Stimulated activated CD4-positive, alpha-beta T cell treated with anti-CD3 and anti-CD28 coated beads, Interleukin-12 subunit alpha, Interleukin-12 subunit beta, amount 100 ng/mL, for 48 hours (primary cell): Measurements from ENCODE around the gene PAM.
"Not testable (repeated sequence)": the region's sequence is repeated elsewhere in the genome, so short reads cannot be mapped to it uniquely, and the experiment has no call there.

Experiments used
- DNase-seq, 3 donors: peaks; one replicate each; pipeline ENCODE4 v3.0.0-alpha.2; 2020; ENCODE audit warnings: low read depth in 2 of 3, low spot score in 1 of 3

PAM gene

GRCh38 chr5:102891175-102891574, 136.1 kb downstream of the PAM start:
- no peak for DNase-seq

GRCh38 chr5:102893942-102894341, 138.8 kb downstream of the PAM start:
- DNase-seq, result no peak

GRCh38 chr5:102895234-102895633, 140.1 kb downstream of the PAM start:
- DNase-seq, result no peak

- DNase-seq, result no peak
Observed at GRCh38 chr5:102895976-102896375, 140.9 kb downstream of the PAM start.

- DNase-seq, result no peak
Observed at GRCh38 chr5:102901424-102902134, 146.5 kb downstream of the PAM start.

GRCh38 chr5:102902135-102902448, 147.0 kb downstream of the PAM start:
- no peak for DNase-seq

GRCh38 chr5:102902647-102903046, 147.5 kb downstream of the PAM start:
- no peak for DNase-seq

GRCh38 chr5:102903074-102903871, 148.2 kb downstream of the PAM start:
- no peak for DNase-seq

- DNase-seq, result no peak
Observed at GRCh38 chr5:102905056-102905455, 150.0 kb downstream of the PAM start.

GRCh38 chr5:102907099-102907498, 152.0 kb downstream of the PAM start:
- not testable (repeated sequence) for DNase-seq

- DNase-seq, result no peak
Observed at GRCh38 chr5:102910240-102911226, 155.4 kb downstream of the PAM start.

GRCh38 chr5:102911973-102912372, 156.9 kb downstream of the PAM start:
- DNase-seq, result no peak

- DNase-seq, result no peak
Observed at GRCh38 chr5:102916109-102916508, 161.0 kb downstream of the PAM start.

GRCh38 chr5:102918986-102919610, 164.0 kb downstream of the PAM start:
- DNase-seq, result no peak

- DNase-seq, result no peak
Observed at GRCh38 chr5:102920762-102921161, 165.7 kb downstream of the PAM start.

- DNase-seq, result no peak
Observed at GRCh38 chr5:102921341-102922044, 166.4 kb downstream of the PAM start.

GRCh38 chr5:102922111-102922720, 167.1 kb downstream of the PAM start:
- no peak for DNase-seq

GRCh38 chr5:102922799-102923477, 167.8 kb downstream of the PAM start:
- no peak for DNase-seq

- DNase-seq, result no peak
Observed at GRCh38 chr5:102924963-102925362, 169.9 kb downstream of the PAM start.
